CD8-positive, alpha-beta memory T cell (primary cell): ENCODE measurements around the gene DCANP1. TPM values are rescaled to one million over a fixed set of nuclear protein-coding genes. Genes with fewer than 3 reads are reported as not detected.

Source experiments
- CTCF ChIA-PET: fragments of 350-600 bp; sonication (Branson Sonifier 250); formaldehyde crosslinking; loops from one replicate; lab custom pipeline; 2021; ENCODE audit warnings: antibody characterized with exemption; lab: Charles Lee
- POLR2A ChIA-PET: fragments of 350-600 bp; sonication (Branson Sonifier 250); formaldehyde crosslinking; loops from one replicate; lab custom pipeline; 2021; ENCODE audit warnings: antibody characterized with exemption; lab: Charles Lee
- DNase-seq, 5 donors: peaks; one replicate each; pipeline versions ENCODE4 v3.0.0 to v3.0.0-alpha.2; 2020 to 2022; ENCODE audit warnings: mixed read lengths in 1 of 5
- H3K27ac ChIP-seq: one replicate; pipeline ENCODE4 v1.7.0; 2013; ENCODE audit warnings: low read depth, mild to moderate bottlenecking, low read length, moderate library complexity
- H3K27me3 ChIP-seq: 2 replicates; pipeline ENCODE4 v1.7.0; 2013; ENCODE audit warnings: low read length, mild to moderate bottlenecking; ENCODE audit not compliant: insufficient read depth, poor library complexity, severe bottlenecking
- H3K36me3 ChIP-seq: 2 replicates; pipeline ENCODE4 v1.7.0; 2013; ENCODE audit warnings: mild to moderate bottlenecking, low read length, moderate library complexity; ENCODE audit not compliant: insufficient read depth
- H3K4me1 ChIP-seq: 2 replicates; pipeline ENCODE4 v1.7.0; 2013; ENCODE audit warnings: mild to moderate bottlenecking, low read length, moderate library complexity; ENCODE audit not compliant: insufficient read depth
- H3K4me3 ChIP-seq: 2 replicates; pipeline ENCODE4 v1.7.0; 2013; ENCODE audit warnings: mild to moderate bottlenecking, low read length
- H3K9me3 ChIP-seq: 2 replicates; pipeline ENCODE4 v1.7.0; 2013; ENCODE audit warnings: mild to moderate bottlenecking, low read length
- H3K27ac Mint-ChIP-seq, 8 donors: one replicate each; pipeline ENCODE4 v1.8.0; 2020 to 2021; ENCODE audit warnings: mixed read lengths in 8 of 8, mild to moderate bottlenecking in 6 of 8, inconsistent platforms in 3 of 8, moderate library complexity in 3 of 8
- H3K27me3 Mint-ChIP-seq, 2 donors: one replicate each; pipeline ENCODE4 v1.8.0; 2020 to 2021; ENCODE audit warnings: mixed read lengths in 2 of 2, mild to moderate bottlenecking in 1 of 2, moderate library complexity in 1 of 2
- H3K36me3 Mint-ChIP-seq, 3 donors: one replicate each; pipeline ENCODE4 v1.8.0; 2020 to 2021; ENCODE audit warnings: mixed read lengths in 3 of 3, inconsistent platforms in 1 of 3, mild to moderate bottlenecking in 1 of 3
- H3K4me1 Mint-ChIP-seq, 3 donors: one replicate each; pipeline ENCODE4 v1.8.0; 2020 to 2021; ENCODE audit warnings: mixed read lengths in 3 of 3, inconsistent platforms in 1 of 3, mild to moderate bottlenecking in 1 of 3
- H3K4me3 Mint-ChIP-seq, 7 donors: one replicate each; pipeline ENCODE4 v1.8.0; 2020 to 2021; ENCODE audit warnings: mixed read lengths in 7 of 7, mild to moderate bottlenecking in 6 of 7, moderate library complexity in 4 of 7, inconsistent platforms in 2 of 7
- H3K9me3 Mint-ChIP-seq, 5 donors: one replicate each; pipeline ENCODE4 v1.8.0; 2020 to 2022; ENCODE audit warnings: mixed read lengths in 5 of 5, mild to moderate bottlenecking in 3 of 5, moderate library complexity in 2 of 5, inconsistent platforms in 1 of 5
- polyA plus RNA-seq: library from polyadenylated mRNA; unstranded; fragments of 300-500 nt; fragmentation: Illumina TruSeq; gene quantifications from one replicate; pipeline ENCODE4 v1.2.3, GENCODE V29; 2021
- total RNA-seq, 2 experiments: library from RNA; stranded (reverse); gene quantifications; one replicate each; pipeline ENCODE4 v1.2.3, GENCODE V29; 2021

Gene DCANP1
- total and polyA plus RNA-seq, 3 experiments from 2014 or later, result not detected

DNA sequence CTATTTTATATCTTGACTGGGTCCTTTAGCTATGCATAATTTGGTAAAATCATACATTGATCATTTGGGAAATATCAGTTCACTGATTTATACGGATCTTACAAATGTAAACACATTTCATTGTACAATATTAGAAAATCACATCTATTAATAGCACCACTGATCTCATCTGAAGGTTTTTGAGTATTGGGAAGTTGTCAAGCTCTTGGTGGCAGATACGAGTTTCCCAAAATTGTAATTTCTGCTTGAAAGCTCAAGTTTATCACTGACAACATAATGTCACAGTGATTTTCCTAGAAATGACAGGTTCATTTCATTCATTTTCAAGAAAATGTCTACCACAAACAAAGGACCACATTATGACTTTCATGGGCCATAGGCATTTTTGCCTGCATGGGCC lies 45.1 kb downstream of the DCANP1 start:
- H3K4me1 ChIP-seq, result peaks cover 20% of the 10 kb centered on the region
- Mint-ChIP-seq H3K27ac (no peak overlapping the region), H3K27me3 (peaks cover 7 to 12% of the 10 kb centered on the region in 2 donors), H3K4me1 (peaks cover 18 to 23% (median 20%) of the 10 kb centered on the region in 3 donors), H3K9me3 (peaks cover 0 to 6% (median 3%) of the 10 kb centered on the region in 5 donors), H3K36me3 (peaks cover 0 to 11% (median 0%) of the 10 kb centered on the region in 3 donors), H3K4me3 (peak overlapping the region in 1 of 7 donors; percentile 55)
- H3K27ac ChIP-seq, result no peak overlapping the region
- no peak for DNase-seq
- POLR2A ChIA-PET, result no interaction called here
- H3K9me3 ChIP-seq, result no peaks in the 10 kb centered on the region
- H3K4me3 ChIP-seq, result no peak overlapping the region
- CTCF ChIA-PET, result interaction anchor here (1.3 kb wide), 1 partner anchor 27 kb away, joined by 3 read pairs; no protein-coding TSS in a partner anchor
- H3K27me3 ChIP-seq, result no peaks in the 10 kb centered on the region
- H3K36me3 ChIP-seq, result no peaks in the 10 kb centered on the region

DNA sequence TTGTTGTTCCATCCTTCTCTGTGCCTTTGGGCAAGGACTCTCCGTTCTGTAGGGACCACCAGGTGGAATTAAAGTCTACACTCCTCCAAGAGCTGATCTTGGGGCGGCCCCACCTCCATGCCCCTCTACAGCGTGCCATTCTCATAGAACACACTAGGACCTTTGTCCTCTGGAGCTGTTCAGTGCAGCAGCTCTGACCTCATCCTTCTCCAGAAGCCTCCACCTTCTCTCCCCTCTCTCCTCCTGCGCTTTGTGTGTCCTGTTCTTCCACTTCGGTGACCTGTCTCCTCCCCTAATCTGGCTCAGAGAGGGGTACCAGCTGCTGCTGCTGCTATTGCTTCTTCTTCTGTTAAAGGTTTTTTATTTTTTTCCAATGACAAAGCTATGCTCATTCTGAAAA lies 46.3 kb downstream of the DCANP1 start:
- H3K4me1 ChIP-seq, result peaks cover 29% of the 10 kb centered on the region
- CTCF ChIA-PET, result no interaction called here
- no peaks in the 10 kb centered on the region for H3K9me3 ChIP-seq
- DNase-seq, result no peak
- Mint-ChIP-seq H3K9me3 (peaks cover 0 to 6% (median 3%) of the 10 kb centered on the region in 5 donors), H3K27ac (peak overlapping the region in 5 of 8 donors; percentile 8 to 89 (median 51)), H3K4me1 (peaks cover 28 to 34% (median 28%) of the 10 kb centered on the region in 3 donors), H3K27me3 (peaks cover 7 to 12% of the 10 kb centered on the region in 2 donors), H3K4me3 (peak overlapping the region in 6 of 7 donors; percentile 34 to 95 (median 86)), H3K36me3 (peaks cover 0 to 11% (median 0%) of the 10 kb centered on the region in 3 donors)
- H3K4me3 ChIP-seq, result no peak overlapping the region
- H3K27me3 ChIP-seq, result no peaks in the 10 kb centered on the region
- no peak overlapping the region for H3K27ac ChIP-seq
- POLR2A ChIA-PET, result no interaction called here
- H3K36me3 ChIP-seq, result no peaks in the 10 kb centered on the region

DNA sequence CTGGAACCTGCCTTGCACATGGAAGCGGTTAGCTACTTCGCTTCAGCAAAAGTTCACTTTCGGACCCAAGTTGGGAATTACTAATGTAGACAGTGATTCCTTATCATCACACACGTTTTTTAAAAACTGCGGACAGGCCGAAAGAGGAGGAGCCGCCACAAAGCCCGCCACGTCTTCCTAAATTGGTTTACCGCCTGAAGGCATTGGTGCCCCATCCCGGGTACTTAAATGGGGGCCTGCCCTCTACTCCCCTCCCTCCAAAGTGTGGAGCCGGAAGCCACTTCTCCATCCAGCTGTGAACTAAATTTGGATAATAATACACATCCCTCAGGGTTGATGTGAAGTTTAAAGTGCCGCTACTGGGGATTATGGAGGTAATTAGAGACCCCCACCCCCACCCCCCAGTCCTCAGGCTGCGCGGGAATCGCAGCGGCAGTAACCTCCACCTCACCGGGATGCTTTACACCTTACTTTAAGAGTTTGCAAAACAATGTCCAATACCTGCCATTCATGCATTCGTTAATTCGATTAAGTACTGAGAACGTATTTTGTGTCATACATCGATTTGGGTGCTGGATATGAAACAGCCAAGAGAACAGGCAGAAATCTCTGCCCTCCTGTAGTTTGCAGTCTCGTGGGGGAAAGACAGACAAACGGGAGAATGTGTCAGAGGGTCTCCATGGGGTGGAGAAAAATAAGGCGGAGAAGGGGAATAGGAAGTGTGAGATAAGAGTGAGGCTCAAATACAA lies 47.2 kb downstream of the DCANP1 start:
- CTCF ChIA-PET, result interaction anchor here (1.7 kb wide), 1 partner anchor 26 kb away, joined by 5 read pairs; no protein-coding TSS in a partner anchor
- Histone ChIP-seq H3K4me1 (peaks cover 38% of the 10 kb centered on the region), H3K4me3 (peak overlapping the region; percentile 66), H3K36me3 (no peaks in the 10 kb centered on the region), H3K27ac (peak overlapping the region; percentile 81), H3K9me3 (no peaks in the 10 kb centered on the region), H3K27me3 (no peaks in the 10 kb centered on the region)
- H3K9me3 Mint-ChIP-seq, result peaks cover 0 to 3% (median 1%) of the 10 kb centered on the region in 5 donors
- peaks cover 35 to 43% (median 37%) of the 10 kb centered on the region in 3 donors for H3K4me1 Mint-ChIP-seq
- H3K27me3 Mint-ChIP-seq, result peaks cover 5 to 9% of the 10 kb centered on the region in 2 donors
- POLR2A ChIA-PET, result interaction anchor here (1.0 kb wide), 1 partner anchor 20 kb away, joined by 4 read pairs; no protein-coding TSS in a partner anchor
- no peak for DNase-seq
- peaks cover 0 to 11% (median 0%) of the 10 kb centered on the region in 3 donors for H3K36me3 Mint-ChIP-seq
- peak overlapping the region; percentile 85 to 95 (median 88) for H3K4me3 Mint-ChIP-seq
- H3K27ac Mint-ChIP-seq, result peak overlapping the region; percentile 80 to 94 (median 88)

DNA sequence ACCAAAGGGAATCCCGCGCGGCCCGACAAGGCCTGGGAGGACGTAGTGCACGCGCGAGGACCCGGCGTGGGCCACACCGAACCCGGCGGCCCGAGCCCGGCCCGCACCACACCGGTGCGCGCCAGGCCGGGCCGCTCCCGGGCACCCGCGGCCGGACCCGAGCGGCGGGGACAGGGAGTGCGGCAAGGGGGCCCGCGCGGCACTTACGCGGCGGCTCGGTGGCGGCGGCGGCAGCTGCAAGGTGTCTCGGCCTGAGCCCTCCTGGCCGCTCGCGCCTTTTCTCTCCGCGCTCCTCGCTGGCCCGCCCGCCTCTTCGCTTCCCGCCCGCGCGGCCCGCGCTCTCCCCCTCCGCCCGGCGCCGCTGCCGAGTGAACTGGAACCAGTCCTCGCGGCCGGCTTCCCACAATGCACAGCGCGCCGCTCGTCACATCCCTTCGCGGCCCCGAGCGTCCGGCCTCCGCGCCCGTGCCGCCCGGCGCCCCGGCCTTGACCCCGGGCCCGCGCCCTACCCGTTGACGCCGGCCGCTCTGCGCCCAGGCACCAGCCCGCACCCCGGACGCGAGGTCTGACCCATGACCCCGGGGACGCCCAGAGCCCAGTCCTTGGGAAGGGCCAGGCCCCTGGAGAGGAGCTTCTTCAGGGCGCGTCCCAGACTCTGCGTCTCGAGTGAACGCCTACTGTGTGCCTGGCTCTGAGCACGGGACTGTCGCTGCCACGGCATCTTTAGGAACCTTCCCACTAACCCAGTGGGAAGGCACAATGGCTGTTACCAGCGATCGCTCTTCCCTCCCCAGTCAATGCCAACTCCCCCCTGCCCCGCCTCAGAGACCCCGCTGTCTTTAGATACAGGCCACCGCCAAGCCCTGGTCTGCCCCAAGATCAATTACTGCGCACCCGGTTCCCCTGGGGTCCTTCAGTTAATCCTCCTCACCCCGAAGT lies 48.0 kb downstream of the DCANP1 start, which contains the start of gene MACROH2A1:
TSS of gene MACROH2A1 (minus strand) at position 377 of the 939 bp plus-strand sequence. CDS start 10,138 bp downstream, outside the sequence.
- Mint-ChIP-seq H3K4me1 (peaks cover 42 to 51% (median 46%) of the 10 kb centered on the region in 3 donors), H3K9me3 (no peaks in the 10 kb centered on the region), H3K4me3 (peak within 1 kb of the TSS; percentile 85 to 95 (median 88)), H3K27ac (peak within 1 kb of the TSS; percentile 56 to 94 (median 90)), H3K27me3 (peaks cover 2 to 3% of the 10 kb centered on the region in 2 donors), H3K36me3 (peaks cover 0 to 11% (median 0%) of the 10 kb centered on the region in 3 donors)
- H3K27ac ChIP-seq, result peak within 1 kb of the TSS; percentile 81
- peaks cover 43% of the 10 kb centered on the region for H3K4me1 ChIP-seq
- POLR2A ChIA-PET, result interaction anchor here (1.0 kb wide), 1 partner anchor 19 kb away, joined by 4 read pairs; no protein-coding TSS in a partner anchor
- CTCF ChIA-PET, result interaction anchor here (1.7 kb wide), 1 partner anchor 27 kb away, joined by 5 read pairs; no protein-coding TSS in a partner anchor
- H3K27me3 ChIP-seq, result no peaks in the 10 kb centered on the region
- DNase-seq, result peak; percentile 70 to 81 (median 75)
- peak within 1 kb of the TSS; percentile 66 for H3K4me3 ChIP-seq
- no peaks in the 10 kb centered on the region for H3K36me3 ChIP-seq
- no peaks in the 10 kb centered on the region for H3K9me3 ChIP-seq

DNA sequence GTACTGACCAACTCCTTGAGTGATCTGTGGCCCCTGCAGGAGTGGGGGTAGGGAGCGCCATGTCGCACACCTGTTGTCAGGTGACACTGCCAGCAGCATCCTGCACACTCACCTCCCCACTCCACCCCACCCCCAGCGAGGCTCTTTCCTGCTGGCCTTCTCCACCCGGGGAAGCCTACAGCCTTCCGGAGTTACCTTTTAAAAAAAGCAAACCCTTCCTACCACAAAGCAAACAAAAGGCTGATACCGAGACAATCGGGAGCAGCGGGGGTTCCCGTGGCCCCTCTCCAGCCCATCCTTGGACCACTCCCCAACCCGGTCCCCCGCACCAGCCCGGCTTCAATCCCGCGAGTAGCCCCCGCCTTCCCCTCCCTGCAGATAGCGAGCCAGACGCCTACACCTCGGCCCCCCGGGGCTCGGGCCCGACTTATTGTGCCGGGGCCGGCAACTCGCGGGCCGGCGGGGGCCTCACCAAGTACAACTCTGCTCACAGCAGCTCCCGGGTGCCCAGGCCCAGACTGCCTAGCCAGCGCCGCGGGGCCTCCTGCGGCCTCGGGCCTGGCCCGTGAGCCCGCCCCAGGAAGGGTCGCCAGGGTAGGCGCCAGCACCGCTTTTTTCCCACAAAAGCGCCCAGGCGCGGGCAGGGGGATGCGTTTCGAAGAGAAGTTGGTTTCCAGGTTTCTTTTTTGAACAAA lies 48.8 kb downstream of the DCANP1 start:
- peak overlapping the region; percentile 60 for H3K4me3 ChIP-seq
- no peaks in the 10 kb centered on the region for H3K36me3 ChIP-seq
- no peaks in the 10 kb centered on the region for H3K9me3 ChIP-seq
- POLR2A ChIA-PET, result no interaction called here
- no peaks in the 10 kb centered on the region for H3K9me3 Mint-ChIP-seq
- H3K27me3 ChIP-seq, result no peaks in the 10 kb centered on the region
- peaks cover 47% of the 10 kb centered on the region for H3K4me1 ChIP-seq
- H3K36me3 Mint-ChIP-seq, result peaks cover 0 to 11% (median 0%) of the 10 kb centered on the region in 3 donors
- DNase-seq, result peak in 3 of 5 donors; percentile 27 to 64 (median 32)
- peak overlapping the region in 7 of 8 donors; percentile 60 to 91 (median 84) for H3K27ac Mint-ChIP-seq
- CTCF ChIA-PET, result interaction anchor here (1.7 kb wide), 1 partner anchor 27 kb away, joined by 5 read pairs; no protein-coding TSS in a partner anchor
- peaks cover 48 to 59% (median 54%) of the 10 kb centered on the region in 3 donors for H3K4me1 Mint-ChIP-seq
- peaks cover 0 to under 1% of the 10 kb centered on the region in 2 donors for H3K27me3 Mint-ChIP-seq
- peak overlapping the region; percentile 83 to 95 (median 88) for H3K4me3 Mint-ChIP-seq
- peak overlapping the region; percentile 81 for H3K27ac ChIP-seq

DNA sequence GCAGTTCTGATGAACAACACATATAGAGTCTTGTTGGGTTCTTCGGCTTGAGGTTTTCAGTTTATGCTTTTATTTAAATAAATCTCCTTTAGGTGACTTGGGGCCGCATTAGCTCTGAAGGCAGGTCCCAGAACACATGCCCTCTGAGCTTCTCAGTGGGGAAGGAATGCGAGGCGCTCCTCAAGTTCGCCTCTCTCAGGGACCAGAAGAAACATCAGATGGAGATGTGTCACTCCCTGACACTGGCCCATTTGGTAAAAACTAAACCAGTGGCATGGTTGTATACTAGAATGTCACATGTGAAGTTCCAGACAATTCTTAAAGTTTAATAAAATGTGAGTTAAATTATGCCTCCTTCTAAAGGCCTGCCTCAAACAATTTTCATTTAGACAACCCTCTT lies 50.1 kb downstream of the DCANP1 start:
- Histone ChIP-seq H3K27me3 (no peaks in the 10 kb centered on the region), H3K4me1 (peaks cover 53% of the 10 kb centered on the region), H3K9me3 (no peaks in the 10 kb centered on the region), H3K4me3 (peak overlapping the region; percentile 28), H3K36me3 (no peaks in the 10 kb centered on the region), H3K27ac (no peak overlapping the region)
- peaks cover 0 to 22% (median 4%) of the 10 kb centered on the region in 3 donors for H3K36me3 Mint-ChIP-seq
- peaks cover 60 to 71% (median 66%) of the 10 kb centered on the region in 3 donors for H3K4me1 Mint-ChIP-seq
- ChIA-PET CTCF (no interaction called here), POLR2A (no interaction called here)
- peak overlapping the region; percentile 83 to 95 (median 88) for H3K4me3 Mint-ChIP-seq
- peak overlapping the region in 6 of 8 donors; percentile 17 to 91 (median 52) for H3K27ac Mint-ChIP-seq
- no peaks in the 10 kb centered on the region for H3K27me3 Mint-ChIP-seq
- DNase-seq, result no peak
- no peaks in the 10 kb centered on the region for H3K9me3 Mint-ChIP-seq
